Lung (tissue), 12 donors: ENCODE results near the gene SCN5A. TPM values are rescaled to one million over a fixed set of nuclear protein-coding genes. Genes with fewer than 3 reads are reported as not detected.

ENCODE experiments used
- ATAC-seq: fragments of 200-7000 bp; cut with Tn5 transposase; one replicate; pipeline ENCODE4 v1.9.1; 2020; ENCODE audit warnings: moderate number of reproducible peaks; ENCODE audit not compliant: insufficient read depth, low FRiP score
- DNase-seq, 3 donors: peaks; one replicate each; pipeline ENCODE4 v3.0.0-alpha.2; 2013 to 2017
- H3K27ac ChIP-seq, 2 donors: one replicate each; pipeline ENCODE4 v1.5.1; 2013; ENCODE audit warnings: mild to moderate bottlenecking in 2 of 2, moderate library complexity in 2 of 2, control low read depth in 1 of 2, inconsistent platforms in 1 of 2, low read depth in 1 of 2, low read length in 1 of 2
- H3K27me3 ChIP-seq, 3 donors: one replicate each; pipeline ENCODE4 v1.5.1; 2013; ENCODE audit warnings: low read length in 2 of 3; ENCODE audit not compliant: control insufficient read depth in 3 of 3, insufficient read depth in 3 of 3
- H3K36me3 ChIP-seq, 4 donors: one replicate each; pipeline ENCODE4 v1.5.1; 2013; ENCODE audit warnings: low read length in 4 of 4, mild to moderate bottlenecking in 1 of 4, moderate library complexity in 1 of 4; ENCODE audit not compliant: control insufficient read depth in 4 of 4, insufficient read depth in 4 of 4
- H3K4me1 ChIP-seq, 5 donors: one replicate each; pipeline ENCODE4 v1.5.1; 2013; ENCODE audit warnings: low read length in 5 of 5, mild to moderate bottlenecking in 2 of 5, moderate library complexity in 1 of 5; ENCODE audit not compliant: control insufficient read depth in 5 of 5, insufficient read depth in 5 of 5
- H3K4me3 ChIP-seq: one replicate; pipeline ENCODE4 v1.5.1; 2013; ENCODE audit warnings: mild to moderate bottlenecking, control low read depth, moderate library complexity
- H3K9ac ChIP-seq, 2 donors: one replicate each; pipeline ENCODE4 v1.5.1; 2013; ENCODE audit warnings: low read length in 2 of 2, control low read depth in 1 of 2; ENCODE audit not compliant: insufficient read depth in 1 of 2
- H3K9me3 ChIP-seq, 4 donors: one replicate each; pipeline ENCODE4 v1.5.1; 2013; ENCODE audit warnings: low read length in 3 of 4, mild to moderate bottlenecking in 1 of 4, moderate library complexity in 1 of 4; ENCODE audit not compliant: control insufficient read depth in 4 of 4, insufficient read depth in 3 of 4
- WGBS, 2 donors: extraction: QIAGEN DNeasy Blood & Tissue Kit; methylation state at CpG; one replicate each; pipeline ENCODE4 v1.1.7; 2013; 5-methylcytosine and 5-hydroxymethylcytosine counted together
- polyA plus RNA-seq, 2 donors: library from polyadenylated mRNA; stranded (reverse); fragments of 200-250 nt; gene quantifications; one replicate each; pipeline ENCODE4 v1.2.1, GENCODE V29; 2013
- total RNA-seq, 2 donors: library from RNA; depleted of rRNA in 1 of 2; stranded (reverse); fragments of >200 nt in 1 of 2; gene quantifications; one replicate each; pipeline ENCODE4 v1.2.1, GENCODE V29; 2014 to 2021
- TF ChIP-seq, protein P1 (sequence below): IDR thresholded peaks from 2 replicates; pipeline ENCODE4 v1.5.1; 2012; ENCODE audit warnings: mild to moderate bottlenecking; ENCODE audit errors: control extremely low read depth, extremely low read depth
- donor health status: control.
- donor health status: control.
- donor health status: Bipolar disorder and iron deficiency.
- donor health status: healthy.
- donor health status: DM: yes; HTN: yes; CAD: no.

Gene SCN5A
- total and polyA plus RNA-seq, 4 donors, result 0.02 to 2.5 (median 0.37) TPM

DNA sequence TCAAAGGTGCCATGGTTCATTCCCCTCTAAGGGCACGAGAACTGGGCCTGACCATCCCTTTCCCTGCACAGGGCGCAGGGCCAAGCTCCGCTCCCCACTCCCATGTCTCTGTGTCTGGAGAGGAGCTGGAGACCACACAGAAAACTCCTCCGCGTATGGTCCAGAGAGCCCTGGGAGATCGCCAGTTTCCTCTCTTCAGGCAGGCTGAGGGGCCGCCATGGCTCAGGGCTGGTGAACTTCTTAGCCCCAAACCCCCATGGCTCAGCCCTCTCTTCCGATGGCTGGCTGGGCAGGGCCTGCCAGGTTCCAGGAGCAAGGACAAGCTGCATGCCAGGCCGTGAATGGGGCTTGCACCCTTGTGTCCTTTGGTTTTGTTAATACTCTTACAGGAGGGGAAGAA, 100.4 kb downstream of the SCN5A start:
- peaks cover 0 to 3% (median 0%) of the 10 kb centered on the region in 4 donors for H3K9me3 ChIP-seq
- ATAC-seq (no peak), DNase-seq (peak in 1 of 3 donors; percentile 47)
- H3K4me3 ChIP-seq, result no peak overlapping the region
- no peak overlapping the region for H3K9ac ChIP-seq
- TF ChIP-seq, protein P1, sequence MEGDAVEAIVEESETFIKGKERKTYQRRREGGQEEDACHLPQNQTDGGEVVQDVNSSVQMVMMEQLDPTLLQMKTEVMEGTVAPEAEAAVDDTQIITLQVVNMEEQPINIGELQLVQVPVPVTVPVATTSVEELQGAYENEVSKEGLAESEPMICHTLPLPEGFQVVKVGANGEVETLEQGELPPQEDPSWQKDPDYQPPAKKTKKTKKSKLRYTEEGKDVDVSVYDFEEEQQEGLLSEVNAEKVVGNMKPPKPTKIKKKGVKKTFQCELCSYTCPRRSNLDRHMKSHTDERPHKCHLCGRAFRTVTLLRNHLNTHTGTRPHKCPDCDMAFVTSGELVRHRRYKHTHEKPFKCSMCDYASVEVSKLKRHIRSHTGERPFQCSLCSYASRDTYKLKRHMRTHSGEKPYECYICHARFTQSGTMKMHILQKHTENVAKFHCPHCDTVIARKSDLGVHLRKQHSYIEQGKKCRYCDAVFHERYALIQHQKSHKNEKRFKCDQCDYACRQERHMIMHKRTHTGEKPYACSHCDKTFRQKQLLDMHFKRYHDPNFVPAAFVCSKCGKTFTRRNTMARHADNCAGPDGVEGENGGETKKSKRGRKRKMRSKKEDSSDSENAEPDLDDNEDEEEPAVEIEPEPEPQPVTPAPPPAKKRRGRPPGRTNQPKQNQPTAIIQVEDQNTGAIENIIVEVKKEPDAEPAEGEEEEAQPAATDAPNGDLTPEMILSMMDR, result no peak
- peak overlapping the region in 1 of 2 donors; percentile 66 for H3K27ac ChIP-seq
- WGBS, 2 donors, result 82 to 84% methylated on average over 9 of the region's 9 CpGs
- H3K4me1 ChIP-seq, result no peaks in the 10 kb centered on the region
- H3K27me3 ChIP-seq, result no peaks in the 10 kb centered on the region
- H3K36me3 ChIP-seq, result no peaks in the 10 kb centered on the region

DNA sequence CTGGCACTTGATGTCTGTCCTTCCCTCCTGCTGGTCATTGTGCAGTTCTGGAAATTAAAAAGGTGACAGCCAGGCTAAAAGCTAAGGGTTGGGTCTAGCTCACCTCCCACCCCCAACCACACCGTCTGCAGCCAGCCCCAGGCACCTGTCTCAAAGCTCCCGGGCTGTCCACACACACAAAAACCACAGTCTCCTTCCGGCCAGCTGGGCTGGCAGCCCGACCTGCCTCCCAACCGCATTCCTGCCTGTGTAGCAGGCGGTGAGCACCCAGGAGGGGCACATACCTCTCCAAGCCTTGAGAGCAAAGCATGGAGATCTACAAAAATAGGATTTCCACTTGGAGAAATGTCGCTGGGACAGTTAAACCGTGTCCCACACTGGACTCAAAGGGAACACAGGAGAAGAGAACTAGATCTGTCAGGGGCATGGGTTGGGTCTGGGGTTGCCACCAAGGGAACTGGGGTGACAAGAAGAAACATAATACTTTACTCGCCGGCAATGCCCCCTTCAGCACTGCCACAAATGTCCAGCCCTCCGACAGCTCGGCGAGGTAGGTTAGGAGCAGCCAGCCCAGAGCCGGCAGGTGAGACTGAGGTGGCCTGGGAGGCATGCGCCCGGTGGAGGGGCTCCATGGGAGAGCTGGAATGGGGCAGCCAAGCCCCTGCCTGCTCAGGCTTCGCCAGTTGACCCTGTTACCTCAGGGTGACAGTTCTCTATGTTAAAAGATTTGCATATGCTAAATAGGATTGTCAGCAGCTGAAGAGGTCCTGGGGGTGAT, 101.1 kb downstream of the SCN5A start:
- Histone ChIP-seq H3K27ac (peak overlapping the region in 1 of 2 donors; percentile 66), H3K9me3 (peaks cover 0 to 3% (median 0%) of the 10 kb centered on the region in 4 donors), H3K9ac (no peak overlapping the region), H3K36me3 (no peaks in the 10 kb centered on the region), H3K4me1 (peaks cover 0 to 5% (median 0%) of the 10 kb centered on the region in 5 donors), H3K4me3 (no peak overlapping the region), H3K27me3 (no peaks in the 10 kb centered on the region)
- TF ChIP-seq, protein P1, result no peak
- DNase-seq (peak; percentile 17 to 48 (median 45)), ATAC-seq (no peak)
- 64 to 69% methylated on average over 17 of the region's 17 CpGs for WGBS, 2 donors

DNA sequence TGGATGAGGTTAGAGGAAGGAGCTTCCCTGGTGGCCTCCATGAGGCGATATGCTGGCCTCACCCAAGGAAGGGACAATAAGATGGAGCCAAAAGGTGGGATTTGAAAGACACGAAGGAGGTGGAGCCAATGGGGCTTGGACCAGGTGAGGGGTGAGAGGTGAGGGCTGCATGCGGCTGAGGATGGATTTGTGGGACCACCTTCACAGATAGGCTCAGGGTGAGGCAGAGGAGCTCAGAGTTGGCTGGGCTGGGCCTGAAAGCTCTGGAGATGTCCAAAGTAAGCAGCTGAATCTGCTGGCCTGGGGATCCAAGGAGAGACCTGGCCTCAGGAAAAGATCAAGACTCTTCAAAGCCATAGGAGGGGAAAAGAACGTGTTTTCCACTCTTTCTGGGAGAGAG, 103.5 kb downstream of the SCN5A start:
- TF ChIP-seq, protein P1, result no peak
- H3K27ac ChIP-seq, result peak overlapping the region in 1 of 2 donors; percentile 81
- no peak for DNase-seq
- H3K4me3 ChIP-seq, result no peak overlapping the region
- no peak for ATAC-seq
- no peaks in the 10 kb centered on the region for H3K27me3 ChIP-seq
- H3K36me3 ChIP-seq, result no peaks in the 10 kb centered on the region
- H3K9ac ChIP-seq, result no peak overlapping the region
- H3K4me1 ChIP-seq, result peaks cover 0 to 6% (median 0%) of the 10 kb centered on the region in 5 donors
- peaks cover 0 to 3% (median 0%) of the 10 kb centered on the region in 4 donors for H3K9me3 ChIP-seq
- 88 to 93% methylated on average over 4 of the region's 4 CpGs for WGBS, 2 donors
